H1 (cell line): ENCODE data around the gene SLC2A2. TPM values are rescaled to one million over a fixed set of nuclear protein-coding genes. Genes with fewer than 3 reads are reported as not detected.

Source experiments
- CTCF ChIA-PET: fragments of 300-600 bp; sonication (Branson Sonifier 250); formaldehyde crosslinking; loops from one replicate; lab custom pipeline; 2021; ENCODE audit not compliant: partially characterized antibody; lab: Charles Lee
- POLR2A ChIA-PET: fragments of 300-600 bp; sonication (Branson Sonifier 250); formaldehyde crosslinking; loops from one replicate; lab custom pipeline; 2021; ENCODE audit warnings: inconsistent platforms; ENCODE audit not compliant: partially characterized antibody; lab: Charles Lee
- DNase-seq, 2 experiments: peaks; one replicate each; pipeline versions ENCODE4 v3.0.0 to v3.0.0-alpha.2; 2010 to 2022; ENCODE audit warnings: low spot score in 2 of 2, low read depth in 1 of 2, mixed read lengths in 1 of 2
- FAIRE-seq: peaks from 2 replicates; lab custom pipeline; 2011; peaks lifted over from hg19 to GRCh38; lab: Jason Lieb, UNC
- H2AFZ ChIP-seq: 2 replicates; pipeline ENCODE4 v1.8.1; 2012; ENCODE audit warnings: low read length, inconsistent platforms
- H2AK5ac ChIP-seq: 2 replicates; pipeline ENCODE4 v1.6.1; 2013; ENCODE audit warnings: low read depth, low read length
- H2BK120ac ChIP-seq: replicated peaks from 2 replicates; pipeline ENCODE3; 2013; ENCODE audit warnings: low read depth, low read length, inconsistent platforms
- H2BK12ac ChIP-seq: 2 replicates; pipeline ENCODE4 v1.6.1; 2013; ENCODE audit warnings: low read depth, low read length
- H2BK15ac ChIP-seq: 2 replicates; pipeline ENCODE4 v1.6.1; 2013; ENCODE audit warnings: low read length
- H2BK20ac ChIP-seq: 2 replicates; pipeline ENCODE4 v1.6.1; 2013; ENCODE audit warnings: low read length
- H2BK5ac ChIP-seq: 2 replicates; pipeline ENCODE4 v1.6.1; 2013; ENCODE audit warnings: low read depth, low read length
- H3K14ac ChIP-seq: 2 replicates; pipeline ENCODE4 v1.6.1; 2013; ENCODE audit warnings: inconsistent platforms; ENCODE audit not compliant: insufficient read length
- H3K18ac ChIP-seq: 2 replicates; pipeline ENCODE4 v1.6.1; 2013; ENCODE audit warnings: low read length; ENCODE audit errors: extremely low read depth
- H3K23ac ChIP-seq: 2 replicates; pipeline ENCODE4 v1.6.1; 2013; ENCODE audit warnings: inconsistent platforms; ENCODE audit not compliant: insufficient read length
- H3K23me2 ChIP-seq: 2 replicates; pipeline ENCODE4 v1.6.1; 2013; ENCODE audit warnings: low read depth, low read length
- H3K27ac ChIP-seq: 2 replicates; pipeline ENCODE4 v1.6.1; 2011; ENCODE audit warnings: low read depth, low read length, inconsistent platforms
- H3K27me3 ChIP-seq, 4 experiments: replicated peaks in 1 of 4; 1 replicate in 1 of 4; 2 replicates in 3 of 4; pipeline versions ENCODE4 v1.6.1 to v1.8.1; 2011 to 2013; ENCODE audit warnings: low read length in 3 of 4, mild to moderate bottlenecking in 3 of 4, inconsistent platforms in 2 of 4, mixed read lengths in 2 of 4, moderate library complexity in 1 of 4; ENCODE audit not compliant: control insufficient read depth in 3 of 4, insufficient read depth in 3 of 4; ENCODE audit errors: extremely low read depth in 1 of 4
- H3K36me3 ChIP-seq, 4 experiments: 2 replicates each; pipeline versions ENCODE4 v1.6.1 to v1.8.1; 2011 to 2013; ENCODE audit warnings: mild to moderate bottlenecking in 4 of 4, low read length in 3 of 4, moderate library complexity in 2 of 4, control low read depth in 1 of 4, inconsistent platforms in 1 of 4; ENCODE audit not compliant: insufficient read depth in 4 of 4, control insufficient read depth in 2 of 4
- H3K4ac ChIP-seq: replicated peaks from 2 replicates; pipeline ENCODE3; 2013; ENCODE audit warnings: low read length, low read depth, mixed read lengths, inconsistent platforms; ENCODE audit not compliant: insufficient read length
- H3K4me1 ChIP-seq, 4 experiments: replicated peaks in 1 of 4; 1 replicate in 1 of 4; 2 replicates in 3 of 4; pipeline versions ENCODE4 v1.6.1 to v1.8.1; 2011 to 2013; ENCODE audit warnings: low read length in 3 of 4, inconsistent platforms in 2 of 4, mixed read lengths in 1 of 4; ENCODE audit not compliant: insufficient read depth in 4 of 4, control insufficient read depth in 3 of 4
- H3K4me2 ChIP-seq, 2 experiments: 2 replicates each; pipeline versions ENCODE4 v1.6.1 to v1.8.1; 2011 to 2013; ENCODE audit warnings: low read depth in 2 of 2, low read length in 2 of 2, control low read depth in 1 of 2, inconsistent platforms in 1 of 2, mild to moderate bottlenecking in 1 of 2; ENCODE audit not compliant: insufficient read depth in 1 of 2
- H3K4me3 ChIP-seq, 4 experiments: fragments of 200-600, 300-600 bp in 1 of 4; sonication (generic), shearing (Covaris generic), sonication (Bioruptor Twin) in 1 of 4; 2 replicates each; pipeline versions ENCODE4 v1.5.1 to v1.8.1; 2011 to 2016; ENCODE audit warnings: low read length in 4 of 4, low read depth in 3 of 4, control low read depth in 2 of 4, inconsistent platforms in 2 of 4, mild to moderate bottlenecking in 2 of 4, mixed read lengths in 1 of 4, moderate library complexity in 1 of 4; ENCODE audit not compliant: insufficient read depth in 2 of 4; ENCODE audit errors: extremely low read depth in 1 of 4
- H3K56ac ChIP-seq: replicated peaks from 2 replicates; pipeline ENCODE3; 2013; ENCODE audit warnings: low read depth, mild to moderate bottlenecking, mixed read lengths, low read length, inconsistent platforms; ENCODE audit not compliant: insufficient read length
- H3K79me1 ChIP-seq: 2 replicates; pipeline ENCODE4 v1.6.1; 2013; ENCODE audit warnings: low read depth, low read length, control low read depth
- H3K79me2 ChIP-seq, 2 experiments: 2 replicates each; pipeline versions ENCODE4 v1.6.1 to v1.8.1; 2012 to 2013; ENCODE audit warnings: low read length in 2 of 2, mild to moderate bottlenecking in 2 of 2, inconsistent platforms in 1 of 2; ENCODE audit not compliant: insufficient read depth in 2 of 2, control insufficient read depth in 1 of 2
- H3K9ac ChIP-seq, 4 experiments: replicated peaks in 1 of 4; 1 replicate in 1 of 4; 2 replicates in 3 of 4; pipeline versions ENCODE4 v1.6.1 to v1.8.1; 2011 to 2013; ENCODE audit warnings: low read depth in 3 of 4, low read length in 3 of 4, control low read depth in 2 of 4, mild to moderate bottlenecking in 2 of 4, moderate library complexity in 2 of 4, inconsistent platforms in 1 of 4; ENCODE audit errors: extremely low read depth in 1 of 4
- H3K9me3 ChIP-seq, 2 experiments: 2 replicates each; pipeline versions ENCODE4 v1.6.1 to v1.8.1; 2012 to 2013; ENCODE audit warnings: mild to moderate bottlenecking in 2 of 2, moderate library complexity in 2 of 2, control low read depth in 1 of 2, inconsistent platforms in 1 of 2, low read depth in 1 of 2, low read length in 1 of 2, mixed read lengths in 1 of 2; ENCODE audit not compliant: insufficient read depth in 2 of 2
- H4K20me1 ChIP-seq, 2 experiments: replicated peaks in 1 of 2; 2 replicates each; pipeline versions ENCODE3 to v1.8.1; 2011 to 2013; ENCODE audit warnings: inconsistent platforms in 2 of 2, low read length in 2 of 2, mild to moderate bottlenecking in 1 of 2; ENCODE audit not compliant: insufficient read depth in 2 of 2, control insufficient read depth in 1 of 2
- H4K5ac ChIP-seq: 2 replicates; pipeline ENCODE4 v1.6.1; 2013; ENCODE audit warnings: low read length, low read depth, mixed read lengths, inconsistent platforms; ENCODE audit not compliant: insufficient read length
- H4K8ac ChIP-seq: 2 replicates; pipeline ENCODE4 v1.8.0; 2013; ENCODE audit warnings: mild to moderate bottlenecking, moderate library complexity, low read length, inconsistent platforms; ENCODE audit not compliant: insufficient read depth; ENCODE audit errors: extremely low read depth
- H4K91ac ChIP-seq: replicated peaks from 2 replicates; pipeline ENCODE3; 2013; ENCODE audit warnings: low read length, mixed read lengths, inconsistent platforms; ENCODE audit not compliant: insufficient read length
- GABPA ChIP-seq: IDR thresholded peaks from 2 replicates; pipeline ENCODE4 v1.6.1; 2011; ENCODE audit warnings: mild to moderate bottlenecking, low read length, moderate library complexity, borderline replicate concordance; ENCODE audit not compliant: insufficient read depth
- RFX5 ChIP-seq: IDR thresholded peaks from 2 replicates; pipeline ENCODE4 v1.6.1; 2011; ENCODE audit warnings: low read depth, low read length, improper control_type of control experiment, borderline replicate concordance
- RXRA ChIP-seq: IDR thresholded peaks from 2 replicates; pipeline ENCODE4 v1.6.1; 2011; ENCODE audit warnings: low read depth, mild to moderate bottlenecking, low read length, moderate library complexity; ENCODE audit not compliant: insufficient read depth
- SAP30 ChIP-seq: fragments of 300-600 bp; sonication (generic); IDR thresholded peaks from 2 replicates; pipeline ENCODE4 v1.7.1; 2012; ENCODE audit warnings: low read length, moderate library complexity, mild to moderate bottlenecking, inconsistent platforms; ENCODE audit not compliant: insufficient read depth, insufficient replicate concordance
- SRF ChIP-seq: IDR thresholded peaks from 2 replicates; pipeline ENCODE4 v1.6.1; 2011; ENCODE audit warnings: mild to moderate bottlenecking, low read depth, low read length, moderate library complexity
- WGBS, 2 experiments: shearing (Covaris generic) in 1 of 2; methylation state at CpG; one replicate each; pipeline versions ENCODE4 v1.1.6 to v1.1.7; 2013 to 2015; ENCODE audit warnings: low lambda C conversion rate in 2 of 2, mixed read lengths in 2 of 2, inconsistent platforms in 1 of 2, low coverage in 1 of 2, missing lambda C conversion rate in 1 of 2; ENCODE audit not compliant: insufficient replicate concordance in 2 of 2, insufficient coverage in 1 of 2, insufficient read length in 1 of 2; ENCODE audit errors: extremely low coverage in 1 of 2, missing lambda C conversion rate in 1 of 2; 5-methylcytosine and 5-hydroxymethylcytosine counted together
- polyA plus RNA-seq, 7 experiments: library from polyadenylated mRNA; depleted of rRNA in 3 of 7; stranded (reverse) in 5 of 7; unstranded in 2 of 7; fragments of >200 nt in 5 of 7; fragments of 200-250 nt in 2 of 7; gene quantifications; 1 replicate in 5 of 7; 2 replicates in 1 of 7; 4 replicates in 1 of 7; pipeline versions ENCODE4 v1.2.1 to v1.2.3, GENCODE V29; 2011 to 2013; ENCODE audit warnings: missing spikeins in 2 of 7, mixed read lengths in 2 of 7
- total RNA-seq: library from RNA; stranded (reverse); fragmentation: NEBNext Ultra II Directional; extraction: Animal tissue kit (Norgen Biotek cat#: 25700); gene quantifications from 2 replicates; pipeline ENCODE4 v1.2.1, GENCODE V29; 2021

Gene SLC2A2
- total and polyA plus RNA-seq, 2 of the 8 experiments (the other 6 are each of a cell fraction or from before 2014, with no cell fraction given), result not detected

DNA sequence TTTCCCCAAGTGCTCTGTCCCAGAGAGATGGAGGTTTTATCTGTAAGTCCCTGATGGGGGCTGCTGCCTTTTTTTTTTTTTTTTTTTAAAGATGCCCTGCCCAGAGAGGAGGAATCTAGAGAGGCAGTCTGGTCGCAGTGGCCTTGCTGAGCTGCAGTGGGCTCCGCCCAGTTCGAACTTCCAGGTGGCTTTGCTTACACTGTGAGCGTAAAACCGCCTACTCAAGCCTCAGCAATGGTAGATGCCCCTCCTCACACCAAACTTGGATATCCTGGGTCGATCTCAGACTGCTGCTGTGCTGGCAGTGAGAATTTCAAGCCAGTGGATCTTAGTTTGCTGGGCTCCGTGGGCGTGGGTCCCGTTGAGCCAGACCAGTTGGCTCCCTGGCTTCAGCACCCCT lies 51.6 kb downstream of the SLC2A2 start:
- Histone ChIP-seq H2BK15ac (no peak overlapping the region), H3K23ac (no peak overlapping the region), H3K79me1 (no peaks in the 10 kb centered on the region), H3K79me2 (no peaks in the 10 kb centered on the region), H3K4me3 (no peak overlapping the region), H3K27me3 (no peaks in the 10 kb centered on the region), H2BK5ac (no peak overlapping the region), H4K20me1 (no peaks in the 10 kb centered on the region), H3K23me2 (no peaks in the 10 kb centered on the region), H3K4ac (no peak overlapping the region), H3K36me3 (no peaks in the 10 kb centered on the region), H4K5ac (no peak overlapping the region), H3K56ac (no peak overlapping the region), H3K18ac (no peak overlapping the region), H3K27ac (no peak overlapping the region), H3K9me3 (no peaks in the 10 kb centered on the region), H3K4me1 (no peaks in the 10 kb centered on the region), H2AK5ac (no peak overlapping the region), H3K4me2 (no peak overlapping the region), H3K14ac (no peak overlapping the region), H4K8ac (no peak overlapping the region), H4K91ac (no peak overlapping the region), H2AFZ (no peak overlapping the region), H2BK12ac (no peak overlapping the region)
- DNase-seq, result no peak
- WGBS, 2 experiments, result 86% methylated on average over 9 of the region's 9 CpGs; no CpG with 5 or more reads in 1 of the 2 experiments
- CTCF ChIA-PET, result interaction anchor here (0.8 to 1.8 kb wide), 5 partner anchors 9 to 1692 kb away, joined by 3 to 9 read pairs (median 4); no protein-coding TSS in a partner anchor
- POLR2A ChIA-PET, result no interaction called here
- TF ChIP-seq RFX5 (no peak), RXRA (no peak), SRF (no peak), SAP30 (no peak), GABPA (no peak)
- TF ChIP-seq, all 59 proteins: peak for 0
- H3K9ac ChIP-seq, result no peak overlapping the region
- no peak overlapping the region for H2BK20ac ChIP-seq
- FAIRE-seq, result no peak
- no peak overlapping the region for H2BK120ac ChIP-seq
